ENCODE results near the gene LCP2.
A peak's percentile ranks its signal among the peaks of the same experiment; 100 is the strongest.
"Not testable (repeated sequence)": the region's sequence is repeated elsewhere in the genome, so short reads cannot be mapped to it uniquely, and the experiment has no call there.

LCP2 gene

GRCh38 chr5:170246126-170246870 lies 51.3 kb downstream of the LCP2 start:
- no peak for FAIRE-seq

- FAIRE-seq = not testable (repeated sequence)
Measured at GRCh38 chr5:170245436-170245835, 52.1 kb downstream of the LCP2 start.

DNA sequence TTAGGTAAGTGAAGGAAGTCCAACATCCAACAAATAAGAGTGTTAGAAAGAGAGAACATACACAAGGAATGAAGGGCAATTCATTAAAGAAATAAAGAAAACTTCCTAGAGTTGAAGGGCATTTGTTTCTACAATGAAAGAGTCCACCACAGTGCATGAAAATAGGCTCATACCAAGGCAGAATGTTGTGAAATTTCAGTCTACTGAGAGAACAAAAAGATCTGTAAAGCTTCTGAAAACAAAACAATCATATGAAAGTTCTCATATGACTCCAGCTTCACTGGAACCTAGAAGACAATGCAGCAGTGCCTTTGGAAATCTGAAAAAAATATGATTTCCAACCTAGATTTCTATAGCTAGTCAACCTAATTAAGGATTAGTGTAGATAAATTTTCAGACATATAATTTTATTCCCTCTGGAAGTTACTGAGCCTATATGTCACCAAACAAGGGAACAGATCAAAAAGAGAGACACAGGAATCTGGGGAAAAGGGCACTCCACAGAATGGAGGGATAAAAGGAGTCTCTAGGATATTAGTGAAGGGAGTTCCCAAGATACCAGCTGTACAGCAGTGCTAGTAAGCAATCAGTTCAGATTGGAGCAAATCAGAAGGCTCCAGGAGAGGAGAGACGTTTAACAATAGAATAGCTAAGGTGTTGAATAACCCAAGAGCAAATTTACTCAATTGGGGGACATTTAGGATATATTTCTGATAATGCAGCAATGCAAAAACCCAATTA lies 59.0 kb downstream of the LCP2 start:
- FAIRE-seq = no peak

GRCh38 chr5:170235876-170236864 lies 61.4 kb downstream of the LCP2 start:
- FAIRE-seq = no peak

DNA sequence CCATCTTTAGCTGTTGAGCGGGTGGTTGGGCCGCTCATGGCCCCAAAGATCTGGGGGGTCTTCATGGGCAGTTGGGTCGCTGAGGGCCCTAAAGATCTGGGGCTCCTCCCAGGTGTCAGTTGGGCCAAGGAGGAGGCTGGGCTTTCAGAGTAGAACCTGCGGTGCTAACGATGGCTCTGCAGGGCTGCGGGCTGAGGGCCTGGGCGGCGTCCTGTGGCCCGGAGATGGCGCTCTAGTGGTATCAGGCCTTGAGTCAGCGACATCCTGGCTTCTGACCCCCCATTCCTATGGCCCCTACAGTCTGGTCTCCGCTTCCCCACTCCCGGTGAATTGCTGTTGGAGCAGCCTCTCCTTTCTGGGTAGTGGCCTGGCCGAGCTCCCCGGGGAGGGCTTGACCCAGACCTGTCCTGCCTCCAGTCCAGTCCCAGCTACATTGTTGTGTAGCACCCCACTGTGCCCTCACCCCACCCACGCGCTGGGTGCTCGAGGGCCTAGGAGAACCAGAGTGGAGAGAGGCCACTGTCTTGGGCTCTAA lies 64.2 kb downstream of the LCP2 start:
- FAIRE-seq = no peak

DNA sequence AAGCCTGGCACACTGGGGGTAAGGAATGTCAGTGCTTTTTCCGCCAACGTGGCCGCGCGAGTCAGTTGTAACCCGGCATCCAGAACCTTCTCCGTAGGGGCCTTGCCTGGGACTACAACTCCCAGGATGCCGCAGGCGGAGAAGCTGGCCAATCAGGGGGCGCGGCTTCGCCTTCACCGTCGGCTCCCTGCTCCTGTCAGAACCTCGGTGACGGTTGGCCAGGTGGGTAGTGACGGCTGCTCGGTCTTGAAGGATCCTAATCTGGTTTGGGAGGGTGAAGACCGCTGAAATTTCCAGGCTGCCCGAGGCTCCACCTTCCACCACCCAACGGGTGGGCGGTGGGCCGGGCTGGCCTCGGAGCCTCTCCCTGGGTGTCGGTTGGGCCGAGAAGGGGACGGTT lies 64.8 kb downstream of the LCP2 start, which contains the start of gene C5orf58:
C5orf58 (plus strand) TSS at position 200 of the 400 bp plus-strand sequence. CDS start 1,992 bp downstream, outside the sequence.
- no peak for FAIRE-seq

DNA sequence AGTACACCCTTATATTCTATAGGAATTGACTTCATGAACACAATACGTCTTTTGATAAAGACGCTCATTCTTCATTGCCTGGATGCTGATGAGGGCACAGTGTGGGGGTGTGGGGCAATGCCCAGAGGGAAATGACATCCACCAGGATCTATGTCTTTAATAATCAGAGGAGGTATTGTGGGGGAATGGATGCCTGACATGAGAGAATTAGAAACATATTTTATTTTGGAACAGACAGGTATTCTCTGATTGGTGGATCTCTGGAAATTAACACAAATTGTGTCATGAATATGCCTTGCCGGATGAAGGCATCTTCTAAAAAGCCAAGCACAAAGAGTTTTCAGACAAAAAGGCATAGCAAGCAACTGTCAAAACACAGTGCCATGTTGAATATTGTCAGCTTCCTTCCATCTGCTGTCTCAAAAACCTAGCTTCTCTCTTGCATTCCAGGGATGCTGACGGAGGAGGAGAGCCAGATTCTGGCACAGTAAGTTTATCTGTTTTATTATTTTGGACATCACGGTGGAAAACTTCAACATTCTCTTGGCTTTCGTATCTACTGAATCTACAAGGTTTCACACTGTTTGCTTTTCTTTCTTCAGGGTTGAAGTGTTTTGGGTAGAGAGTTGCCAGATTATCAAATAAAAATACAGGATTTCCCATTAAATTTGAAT lies 68.7 kb downstream of the LCP2 start:
- FAIRE-seq = no peak

GRCh38 chr5:170226661-170227060 lies 70.9 kb downstream of the LCP2 start:
- no peak for FAIRE-seq

DNA sequence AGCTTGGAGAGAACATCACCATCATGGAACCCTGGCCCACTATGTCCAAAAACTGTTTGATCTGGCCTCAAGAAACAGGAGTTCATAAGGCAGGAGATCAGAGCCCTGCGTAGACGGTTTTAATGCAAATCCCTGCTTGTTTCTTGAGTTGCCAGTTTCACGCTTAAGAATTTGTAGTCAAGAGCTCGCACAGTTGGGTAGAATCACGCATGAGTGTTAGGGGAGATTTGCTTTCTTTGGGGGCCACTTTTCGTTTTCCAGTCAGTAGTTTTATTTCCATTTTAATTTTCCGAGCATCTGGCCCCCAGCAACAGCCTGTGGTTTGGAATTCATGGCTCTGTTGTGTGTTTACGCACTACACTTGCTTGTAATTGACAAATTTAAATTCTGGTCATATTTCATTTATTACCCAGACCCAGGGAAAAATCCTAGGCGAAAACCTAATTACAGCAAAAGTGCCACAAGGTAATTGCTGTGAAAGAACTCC lies 71.4 kb downstream of the LCP2 start:
- FAIRE-seq = no peak

- FAIRE-seq = peak; percentile 87
Measured at GRCh38 chr5:170225326-170226128, 72.0 kb downstream of the LCP2 start.

- FAIRE-seq = no peak
Measured at GRCh38 chr5:170223906-170224305, 73.7 kb downstream of the LCP2 start.

GRCh38 chr5:170223360-170223759 lies 74.2 kb downstream of the LCP2 start:
- FAIRE-seq = no peak

- no peak for FAIRE-seq
Measured at GRCh38 chr5:170221327-170221741, 76.2 kb downstream of the LCP2 start.

DNA sequence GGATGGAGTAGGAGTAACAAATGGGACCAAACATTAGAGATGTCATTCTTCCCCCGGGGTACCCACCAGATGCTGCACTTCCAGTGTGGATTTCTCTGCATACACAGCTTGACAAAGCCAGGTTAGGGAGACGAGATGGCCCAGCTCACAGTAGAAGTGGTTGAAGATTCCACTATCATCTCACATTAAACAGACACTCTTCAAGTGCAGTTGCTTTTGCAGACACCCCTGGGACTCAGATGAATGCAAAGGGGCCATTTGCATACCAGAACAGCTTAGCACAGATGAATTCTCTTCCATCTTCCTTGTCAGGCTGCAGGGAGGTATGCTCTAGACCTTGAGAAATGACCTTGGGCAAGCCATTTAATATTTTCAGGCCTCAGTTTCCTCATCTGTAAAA lies 77.4 kb downstream of the LCP2 start:
- FAIRE-seq = no peak

DNA sequence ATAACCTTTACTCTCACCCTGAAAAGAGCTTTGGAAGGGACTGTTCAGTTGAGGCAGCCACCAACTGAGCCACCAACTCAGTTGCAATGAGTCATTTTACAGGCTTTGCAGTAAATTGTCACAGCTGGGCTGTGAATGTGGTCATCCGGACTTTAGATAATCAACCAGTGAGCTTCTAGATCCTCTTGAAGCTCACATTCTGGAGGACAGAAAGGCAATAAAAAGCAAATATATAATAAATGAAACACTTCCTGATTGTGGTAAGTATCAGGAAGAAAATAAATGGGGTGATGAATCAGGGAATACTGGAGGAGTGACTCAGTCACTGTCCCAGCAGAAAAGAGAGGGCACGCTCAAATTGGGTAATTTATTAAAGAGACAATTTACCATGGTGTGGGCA lies 78.0 kb downstream of the LCP2 start:
- FAIRE-seq = no peak

DNA sequence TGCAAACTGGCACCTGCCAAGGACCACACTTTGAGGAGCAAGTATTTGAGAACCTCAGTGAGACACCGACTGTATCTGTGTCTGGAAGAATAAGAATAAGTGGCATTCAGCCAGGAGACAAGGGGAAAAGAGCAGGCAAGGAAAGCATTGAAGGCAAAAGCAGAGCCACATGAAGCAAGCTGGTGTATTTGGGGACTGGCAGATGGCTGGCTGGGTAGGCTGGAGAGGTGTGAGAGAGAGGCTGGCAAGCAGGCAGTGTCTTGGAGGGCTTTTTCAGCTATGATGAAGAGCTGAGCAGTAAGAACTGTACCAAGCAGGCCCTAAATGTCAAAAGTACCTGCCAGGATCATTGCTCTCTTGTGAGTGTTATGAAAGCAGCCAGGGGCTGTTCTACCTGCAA lies 78.9 kb downstream of the LCP2 start:
- no peak for FAIRE-seq

GRCh38 chr5:170217831-170218230 lies 79.7 kb downstream of the LCP2 start:
- FAIRE-seq = no peak

DNA sequence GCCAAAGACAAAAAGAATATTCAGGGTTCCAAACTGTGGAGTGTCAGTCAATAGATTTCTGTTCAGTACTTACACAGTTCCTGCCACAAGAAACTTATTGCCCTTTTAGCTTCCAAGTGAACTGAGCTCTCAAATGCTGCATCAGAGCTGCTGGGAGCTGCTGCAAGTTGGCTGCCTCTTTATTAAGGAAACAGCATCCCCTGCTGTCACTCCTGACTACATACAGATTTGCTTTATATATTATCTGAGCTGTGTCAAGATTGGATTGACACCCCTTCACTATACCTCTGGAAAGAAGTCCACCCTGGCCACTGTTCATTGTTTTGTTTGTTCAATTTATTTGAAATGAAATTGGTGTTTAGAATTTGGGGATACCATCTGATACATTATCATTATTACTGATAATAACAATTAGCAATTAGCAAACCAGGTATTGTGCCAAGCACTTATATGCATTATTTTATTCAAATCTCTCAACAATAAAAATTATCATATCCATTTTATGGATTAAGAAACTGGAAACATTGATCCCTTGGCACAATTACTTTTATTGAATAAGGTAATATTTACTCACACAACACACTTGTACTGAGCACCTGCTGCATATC lies 81.2 kb downstream of the LCP2 start:
- FAIRE-seq = no peak

DNA sequence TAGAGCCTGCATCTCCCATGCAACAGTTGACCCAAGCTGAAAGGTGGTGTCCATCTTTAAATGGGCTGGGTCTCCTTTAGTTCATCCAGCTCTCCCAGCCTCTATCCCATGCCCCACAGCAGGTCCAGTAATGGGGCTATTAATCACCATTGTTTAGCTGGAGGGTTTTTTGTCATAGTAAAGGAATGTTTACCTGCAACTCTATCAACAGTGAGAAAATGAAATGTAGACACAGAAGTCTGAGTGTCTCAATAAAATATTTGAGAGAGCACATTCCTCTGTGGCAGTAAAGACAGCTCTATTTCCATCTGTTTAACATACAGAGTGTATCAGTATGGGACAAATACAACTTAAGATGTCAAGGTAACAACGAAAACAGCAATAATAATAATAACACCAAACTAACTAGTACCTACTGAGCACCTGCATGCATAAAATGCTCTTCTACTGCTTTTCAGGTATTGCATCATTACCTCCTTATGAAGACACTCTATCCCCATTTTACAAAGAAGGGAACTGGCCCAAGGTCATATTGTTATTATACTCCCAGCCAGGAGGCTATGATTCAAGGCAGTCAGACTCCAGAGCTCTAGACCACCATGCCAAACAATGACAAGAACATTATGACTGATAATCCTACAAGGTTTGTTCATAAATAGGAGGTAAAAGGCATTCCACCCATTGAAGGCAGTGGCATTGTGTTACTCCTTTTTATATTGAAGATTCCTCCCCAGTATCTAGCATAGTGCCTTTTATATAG lies 85.8 kb downstream of the LCP2 start:
- no peak for FAIRE-seq

- no peak for FAIRE-seq
Measured at GRCh38 chr5:170206958-170207357, 90.6 kb downstream of the LCP2 start.
